Ishikawa (cell line): ENCODE data around the gene OSER1.

Experiments
- CREB1 ChIP-seq: IDR thresholded peaks from 2 replicates; pipeline ENCODE4 v1.6.1; 2012; ENCODE audit warnings: low read depth
- EP300 ChIP-seq: IDR thresholded peaks from 2 replicates; pipeline ENCODE4 v1.6.1; 2012; ENCODE audit warnings: borderline replicate concordance
- RAD21 ChIP-seq: IDR thresholded peaks from 2 replicates; pipeline ENCODE4 v1.6.1; 2012; ENCODE audit warnings: low read depth
- YY1 ChIP-seq: IDR thresholded peaks from 2 replicates; pipeline ENCODE4 v1.6.1; 2012; ENCODE audit warnings: low read depth
- TF ChIP-seq, protein P1 (sequence below): IDR thresholded peaks from 2 replicates; pipeline ENCODE4 v1.6.1; 2012

DNA sequence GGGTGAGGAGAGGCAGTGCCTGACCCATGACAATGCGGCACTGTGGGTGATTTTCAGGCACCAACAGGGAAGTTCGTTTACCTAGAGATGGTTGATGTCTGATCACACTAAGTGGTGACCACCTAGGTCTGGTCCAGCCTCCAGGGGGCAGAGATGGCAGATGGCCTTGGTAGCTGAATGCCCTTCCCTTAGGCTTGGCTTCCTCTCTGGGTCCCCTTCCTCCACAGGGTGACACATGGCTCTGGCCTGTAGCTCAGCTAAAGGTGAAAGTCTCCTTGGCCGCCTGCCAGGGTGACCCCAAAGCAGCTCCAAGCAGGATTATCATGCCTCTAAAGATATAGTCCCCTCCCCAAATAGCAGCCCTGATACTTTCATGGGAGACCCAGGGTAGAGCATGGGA lies 43.0 kb upstream of the OSER1 start:
- TF ChIP-seq RAD21 (no peak), CREB1 (no peak), YY1 (no peak), EP300 (no peak)
- TF ChIP-seq, protein P1, sequence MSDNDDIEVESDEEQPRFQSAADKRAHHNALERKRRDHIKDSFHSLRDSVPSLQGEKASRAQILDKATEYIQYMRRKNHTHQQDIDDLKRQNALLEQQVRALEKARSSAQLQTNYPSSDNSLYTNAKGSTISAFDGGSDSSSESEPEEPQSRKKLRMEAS: no peak
